ENCODE results near the gene RACGAP1. TPM values are rescaled to one million over a fixed set of nuclear protein-coding genes. Genes with fewer than 3 reads are reported as not detected.
"Not testable (repeated sequence)": the region's sequence is repeated elsewhere in the genome, so short reads cannot be mapped to it uniquely, and the experiment has no call there.

RACGAP1 gene
- total RNA-seq, 1 donor from 2014 or later = 18.8 TPM

DNA sequence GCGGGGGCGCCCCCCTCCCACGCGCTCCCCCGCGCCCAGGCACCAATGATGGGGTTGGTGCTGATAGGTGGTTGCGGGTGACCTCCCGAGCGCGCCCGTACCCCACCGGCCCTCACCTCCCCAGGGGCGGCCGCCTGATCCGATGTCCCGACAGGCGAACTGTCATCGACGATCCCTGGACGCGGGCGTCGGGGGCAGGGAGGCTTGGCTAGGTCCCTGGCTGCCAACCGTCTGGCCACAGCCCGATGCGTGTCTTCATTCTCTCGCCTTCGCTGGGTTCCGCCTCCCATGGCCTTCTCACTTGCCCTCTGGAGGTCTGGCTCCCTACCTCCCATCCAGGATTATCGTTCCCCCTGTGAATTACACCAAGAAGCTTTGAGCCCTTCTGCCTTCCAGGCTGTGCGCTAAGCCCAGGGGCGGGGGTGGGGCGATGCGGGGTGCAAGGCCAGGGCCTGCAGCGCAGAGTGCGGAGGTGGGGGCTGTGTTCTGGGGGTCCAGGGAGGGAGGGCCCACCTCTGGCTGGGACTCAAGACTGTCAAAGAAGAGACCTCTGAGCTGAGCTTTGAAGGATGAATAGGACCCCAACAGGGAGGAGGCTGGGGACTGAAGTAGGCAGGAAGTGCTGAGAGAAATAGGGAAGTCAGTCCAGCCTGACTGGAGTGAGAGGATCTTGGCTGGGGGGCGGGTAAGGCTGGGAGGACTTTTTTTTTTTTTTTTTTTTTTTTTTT lies 7.7 kb upstream of the RACGAP1 start:
- no peaks in the 10 kb centered on the region for H3K9me3 Mint-ChIP-seq (ENCODE audit: unreplicated experiment)
- no peak overlapping the region for H3K9ac ChIP-seq (ENCODE audit: low read length)
- H2AFZ ChIP-seq (ENCODE audit: low read depth, low read length) = peak overlapping the region; percentile 89
- peak overlapping the region; percentile 75 for H3K4me2 ChIP-seq (ENCODE audit: low read length)
- FAIRE-seq (no peak), DNase-seq (ENCODE audit: low read depth) (no peak)
- TF ChIP-seq, protein P1, sequence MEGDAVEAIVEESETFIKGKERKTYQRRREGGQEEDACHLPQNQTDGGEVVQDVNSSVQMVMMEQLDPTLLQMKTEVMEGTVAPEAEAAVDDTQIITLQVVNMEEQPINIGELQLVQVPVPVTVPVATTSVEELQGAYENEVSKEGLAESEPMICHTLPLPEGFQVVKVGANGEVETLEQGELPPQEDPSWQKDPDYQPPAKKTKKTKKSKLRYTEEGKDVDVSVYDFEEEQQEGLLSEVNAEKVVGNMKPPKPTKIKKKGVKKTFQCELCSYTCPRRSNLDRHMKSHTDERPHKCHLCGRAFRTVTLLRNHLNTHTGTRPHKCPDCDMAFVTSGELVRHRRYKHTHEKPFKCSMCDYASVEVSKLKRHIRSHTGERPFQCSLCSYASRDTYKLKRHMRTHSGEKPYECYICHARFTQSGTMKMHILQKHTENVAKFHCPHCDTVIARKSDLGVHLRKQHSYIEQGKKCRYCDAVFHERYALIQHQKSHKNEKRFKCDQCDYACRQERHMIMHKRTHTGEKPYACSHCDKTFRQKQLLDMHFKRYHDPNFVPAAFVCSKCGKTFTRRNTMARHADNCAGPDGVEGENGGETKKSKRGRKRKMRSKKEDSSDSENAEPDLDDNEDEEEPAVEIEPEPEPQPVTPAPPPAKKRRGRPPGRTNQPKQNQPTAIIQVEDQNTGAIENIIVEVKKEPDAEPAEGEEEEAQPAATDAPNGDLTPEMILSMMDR (IDR thresholded peaks at IDR 0.05; ENCODE audit: insufficient read depth, low read depth, low read length) = no peak
- TF ChIP-seq EZH2 (IDR thresholded peaks at IDR 0.05; ENCODE audit: insufficient read depth, low read length) = peak; percentile 51
- no peaks in the 10 kb centered on the region for H3K36me3 ChIP-seq (ENCODE audit: insufficient read depth, low read length)
- H3K4me3 ChIP-seq (ENCODE audit: insufficient read depth, low read depth, low read length) = no peak overlapping the region
- peaks cover 5% of the 10 kb centered on the region for H3K27me3 Mint-ChIP-seq (ENCODE audit: low read depth, unreplicated experiment)
- no peaks in the 10 kb centered on the region for H3K4me1 Mint-ChIP-seq (ENCODE audit: low read depth, unreplicated experiment)
- no peaks in the 10 kb centered on the region for H4K20me1 ChIP-seq (ENCODE audit: insufficient read depth, low read length)
- no peaks in the 10 kb centered on the region for H3K27me3 ChIP-seq (ENCODE audit: insufficient read depth, low read length)
- no peak overlapping the region for H3K4me3 Mint-ChIP-seq (ENCODE audit: unreplicated experiment)
- H3K79me2 ChIP-seq (ENCODE audit: insufficient read depth, low read length) = no peaks in the 10 kb centered on the region
- no peaks in the 10 kb centered on the region for H3K36me3 Mint-ChIP-seq (ENCODE audit: low read depth, unreplicated experiment)
- H3K27ac Mint-ChIP-seq (ENCODE audit: unreplicated experiment) = no peak overlapping the region
- no peaks in the 10 kb centered on the region for H3K9me3 ChIP-seq (ENCODE audit: insufficient read depth, low read depth, low read length)
- no peak overlapping the region for H3K27ac ChIP-seq (ENCODE audit: low read depth, low read length)
- no peaks in the 10 kb centered on the region for H3K4me1 ChIP-seq (ENCODE audit: insufficient read depth, low read length)

DNA sequence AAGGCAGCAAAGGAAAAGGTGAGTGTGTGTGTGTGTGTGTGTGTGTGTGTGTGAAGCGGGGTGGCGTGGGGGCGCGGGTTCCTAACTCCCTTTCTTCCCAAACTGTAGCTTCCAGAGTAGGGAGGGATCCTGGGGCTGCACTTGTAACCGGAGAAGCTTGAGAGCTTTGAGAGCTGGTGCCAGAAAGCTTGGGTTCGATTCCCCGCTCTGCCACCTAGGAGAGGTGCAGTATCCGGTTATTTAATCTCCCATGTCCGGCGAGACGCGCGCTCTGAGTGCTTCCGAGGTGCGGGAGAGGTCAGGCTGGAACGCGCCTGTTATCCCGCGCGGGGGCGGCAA lies 7.2 kb upstream of the RACGAP1 start:
- Mint-ChIP-seq H3K9me3 (ENCODE audit: unreplicated experiment) (no peaks in the 10 kb centered on the region), H3K4me1 (ENCODE audit: low read depth, unreplicated experiment) (no peaks in the 10 kb centered on the region), H3K4me3 (ENCODE audit: unreplicated experiment) (no peak overlapping the region), H3K36me3 (ENCODE audit: low read depth, unreplicated experiment) (no peaks in the 10 kb centered on the region), H3K27ac (ENCODE audit: unreplicated experiment) (no peak overlapping the region), H3K27me3 (ENCODE audit: low read depth, unreplicated experiment) (peaks cover 5% of the 10 kb centered on the region)
- peak overlapping the region; percentile 89 for H2AFZ ChIP-seq (ENCODE audit: low read depth, low read length)
- H3K4me2 ChIP-seq (ENCODE audit: low read length) = peak overlapping the region; percentile 75
- FAIRE-seq (no peak), DNase-seq (ENCODE audit: low read depth) (no peak)
- no peak overlapping the region for H3K27ac ChIP-seq (ENCODE audit: low read depth, low read length)
- no peaks in the 10 kb centered on the region for H3K36me3 ChIP-seq (ENCODE audit: insufficient read depth, low read length)
- H4K20me1 ChIP-seq (ENCODE audit: insufficient read depth, low read length) = no peaks in the 10 kb centered on the region
- no peaks in the 10 kb centered on the region for H3K79me2 ChIP-seq (ENCODE audit: insufficient read depth, low read length)
- H3K27me3 ChIP-seq (ENCODE audit: insufficient read depth, low read length) = no peaks in the 10 kb centered on the region
- H3K9ac ChIP-seq (ENCODE audit: low read length) = no peak overlapping the region
- TF ChIP-seq, protein P1 (IDR thresholded peaks at IDR 0.05; ENCODE audit: insufficient read depth, low read depth, low read length) = no peak
- no peak for TF ChIP-seq EZH2 (IDR thresholded peaks at IDR 0.05; ENCODE audit: insufficient read depth, low read length)
- H3K4me3 ChIP-seq (ENCODE audit: insufficient read depth, low read depth, low read length) = no peak overlapping the region
- H3K4me1 ChIP-seq (ENCODE audit: insufficient read depth, low read length) = no peaks in the 10 kb centered on the region
- H3K9me3 ChIP-seq (ENCODE audit: insufficient read depth, low read depth, low read length) = no peaks in the 10 kb centered on the region

DNA sequence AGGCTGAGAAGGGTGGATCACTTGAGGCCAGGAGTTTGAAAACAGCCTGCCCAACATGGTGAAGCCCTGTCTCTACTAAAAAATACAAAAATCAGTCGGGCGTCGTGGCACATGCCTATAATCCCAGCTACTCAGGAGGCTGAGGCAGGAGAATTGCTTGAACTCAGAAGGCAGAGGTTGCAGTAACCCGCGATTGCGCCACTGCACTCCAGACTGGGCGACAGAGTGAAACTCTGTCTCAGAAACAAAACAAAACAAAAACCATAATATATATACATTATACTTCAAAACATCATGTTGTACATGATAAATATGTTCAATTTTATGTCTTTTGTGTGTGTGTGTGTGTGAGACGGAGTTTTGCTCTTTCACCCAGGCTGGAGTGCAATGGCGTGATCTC lies 5.2 kb upstream of the RACGAP1 start:
- H3K9ac ChIP-seq (ENCODE audit: low read length); H3K27ac ChIP-seq (ENCODE audit: low read depth, low read length); H3K4me1 ChIP-seq (ENCODE audit: insufficient read depth, low read length); H3K27ac Mint-ChIP-seq (ENCODE audit: unreplicated experiment); H3K4me1 Mint-ChIP-seq (ENCODE audit: low read depth, unreplicated experiment); H3K36me3 Mint-ChIP-seq (ENCODE audit: low read depth, unreplicated experiment); H3K4me3 Mint-ChIP-seq (ENCODE audit: unreplicated experiment); FAIRE-seq; H3K27me3 ChIP-seq (ENCODE audit: insufficient read depth, low read length); H3K4me3 ChIP-seq (ENCODE audit: insufficient read depth, low read depth, low read length); H3K36me3 ChIP-seq (ENCODE audit: insufficient read depth, low read length); H4K20me1 ChIP-seq (ENCODE audit: insufficient read depth, low read length); DNase-seq (ENCODE audit: low read depth); H2AFZ ChIP-seq (ENCODE audit: low read depth, low read length); H3K4me2 ChIP-seq (ENCODE audit: low read length); H3K27me3 Mint-ChIP-seq (ENCODE audit: low read depth, unreplicated experiment); H3K9me3 ChIP-seq (ENCODE audit: insufficient read depth, low read depth, low read length); H3K79me2 ChIP-seq (ENCODE audit: insufficient read depth, low read length); H3K9me3 Mint-ChIP-seq (ENCODE audit: unreplicated experiment): not testable (repeated sequence)

Measured in astrocyte (in vitro differentiated cells and primary cell).